ENCODE measurements around the gene UCK2. TPM values are rescaled to one million over a fixed set of nuclear protein-coding genes. Genes with fewer than 3 reads are reported as not detected.

Gene UCK2
- total and polyA plus RNA-seq, 11 donors: 4.5 to 53.7 (median 13.9) TPM

DNA sequence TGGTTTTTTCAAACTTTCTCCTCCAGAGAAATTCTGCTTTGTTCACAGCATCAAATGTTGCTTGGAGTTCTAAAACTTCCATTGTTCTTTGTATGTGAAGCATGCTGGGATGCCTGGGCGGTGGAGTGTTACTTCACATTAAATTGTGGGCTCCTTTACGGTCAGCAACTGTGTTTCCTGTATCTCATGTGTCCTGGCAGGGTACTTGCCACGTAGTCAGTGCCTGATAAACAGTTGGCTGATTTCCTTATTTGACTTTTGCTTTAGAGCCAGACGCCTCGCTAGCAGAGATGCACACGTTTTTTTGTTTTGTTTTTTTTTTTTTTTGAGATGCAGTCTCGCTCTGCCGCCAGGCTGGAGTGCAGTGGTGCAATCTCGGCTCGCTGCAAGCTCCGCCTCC is 96.7 kb downstream of the UCK2 start:
- no peak for ATAC-seq
- intact Hi-C loops (cut with DNase I): loop anchor here in 6 of 10 donors (2.0 to 10.0 kb wide), 8 partner anchors 241 to 1131 kb away; partner anchors contain the start of gene FAM78B (in 1 of the 6)
- 48 to 56% (median 54%) methylated on average over 11 of the region's 11 CpGs for WGBS, 4 donors

DNA sequence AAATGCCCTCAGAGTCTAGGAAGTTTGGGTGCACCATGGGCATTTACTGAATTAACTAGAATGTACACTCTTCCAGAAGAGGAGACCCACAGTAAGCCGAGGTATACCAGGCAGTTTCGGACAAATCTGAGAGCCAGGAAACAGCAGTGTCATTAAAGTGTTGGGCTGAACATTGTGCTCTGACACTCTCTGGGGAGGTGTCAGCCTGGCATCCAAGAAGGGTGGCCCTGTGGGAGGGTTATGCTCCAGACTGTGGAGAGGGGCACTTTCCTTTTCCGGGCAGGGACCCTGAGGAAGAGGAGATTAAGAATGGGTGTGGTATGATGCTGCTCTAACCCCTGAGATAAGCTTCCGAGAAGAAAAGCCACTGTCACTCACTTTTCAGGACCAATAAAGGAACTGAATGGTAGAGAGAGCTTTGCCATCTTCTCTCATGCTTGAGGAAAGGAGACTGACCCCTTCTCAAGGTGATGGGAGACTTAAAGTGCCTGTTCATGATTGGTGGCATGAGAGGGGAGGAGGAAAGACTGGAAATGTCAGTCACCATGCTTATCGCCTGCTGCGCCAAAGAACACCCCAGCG is 98.2 kb downstream of the UCK2 start:
- Histone ChIP-seq H3K4me1 (no peaks in the 10 kb centered on the region), H3K36me3 (no peaks in the 10 kb centered on the region), H3K27ac (no peak overlapping the region), H3K27me3 (peaks cover 0 to 4% (median 0%) of the 10 kb centered on the region in 9 donors), H3K9me3 (no peaks in the 10 kb centered on the region), H3K4me3 (no peak overlapping the region)
- ATAC-seq (no peak), DNase-seq (no peak)
- TF ChIP-seq, protein P1, sequence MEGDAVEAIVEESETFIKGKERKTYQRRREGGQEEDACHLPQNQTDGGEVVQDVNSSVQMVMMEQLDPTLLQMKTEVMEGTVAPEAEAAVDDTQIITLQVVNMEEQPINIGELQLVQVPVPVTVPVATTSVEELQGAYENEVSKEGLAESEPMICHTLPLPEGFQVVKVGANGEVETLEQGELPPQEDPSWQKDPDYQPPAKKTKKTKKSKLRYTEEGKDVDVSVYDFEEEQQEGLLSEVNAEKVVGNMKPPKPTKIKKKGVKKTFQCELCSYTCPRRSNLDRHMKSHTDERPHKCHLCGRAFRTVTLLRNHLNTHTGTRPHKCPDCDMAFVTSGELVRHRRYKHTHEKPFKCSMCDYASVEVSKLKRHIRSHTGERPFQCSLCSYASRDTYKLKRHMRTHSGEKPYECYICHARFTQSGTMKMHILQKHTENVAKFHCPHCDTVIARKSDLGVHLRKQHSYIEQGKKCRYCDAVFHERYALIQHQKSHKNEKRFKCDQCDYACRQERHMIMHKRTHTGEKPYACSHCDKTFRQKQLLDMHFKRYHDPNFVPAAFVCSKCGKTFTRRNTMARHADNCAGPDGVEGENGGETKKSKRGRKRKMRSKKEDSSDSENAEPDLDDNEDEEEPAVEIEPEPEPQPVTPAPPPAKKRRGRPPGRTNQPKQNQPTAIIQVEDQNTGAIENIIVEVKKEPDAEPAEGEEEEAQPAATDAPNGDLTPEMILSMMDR (IDR thresholded peaks at IDR 0.05): no peak
- no peak for TF ChIP-seq POLR2A (IDR thresholded peaks at IDR 0.05)
- intact Hi-C loops (cut with DNase I): loop anchor here in 9 of 10 donors (2.0 to 10.0 kb wide), 12 partner anchors 237 to 1129 kb away; partner anchors contain the start of gene FAM78B (in 4 of the 9)
- 56 to 64% (median 59%) methylated on average over 7 of the region's 7 CpGs for WGBS, 4 donors

More for the DNA sequence above, 96.7 kb downstream of the UCK2 start:
- no peaks in the 10 kb centered on the region for H3K36me3 ChIP-seq
- H3K4me3 ChIP-seq: no peak overlapping the region
- H3K27ac ChIP-seq: no peak overlapping the region
- no peaks in the 10 kb centered on the region for H3K9me3 ChIP-seq
- peaks cover 0 to 4% (median 0%) of the 10 kb centered on the region in 9 donors for H3K27me3 ChIP-seq
- TF ChIP-seq POLR2A (IDR thresholded peaks at IDR 0.05): no peak
- TF ChIP-seq, protein P1 (IDR thresholded peaks at IDR 0.05): no peak
- H3K4me1 ChIP-seq: no peaks in the 10 kb centered on the region
- DNase-seq: no peak

DNA sequence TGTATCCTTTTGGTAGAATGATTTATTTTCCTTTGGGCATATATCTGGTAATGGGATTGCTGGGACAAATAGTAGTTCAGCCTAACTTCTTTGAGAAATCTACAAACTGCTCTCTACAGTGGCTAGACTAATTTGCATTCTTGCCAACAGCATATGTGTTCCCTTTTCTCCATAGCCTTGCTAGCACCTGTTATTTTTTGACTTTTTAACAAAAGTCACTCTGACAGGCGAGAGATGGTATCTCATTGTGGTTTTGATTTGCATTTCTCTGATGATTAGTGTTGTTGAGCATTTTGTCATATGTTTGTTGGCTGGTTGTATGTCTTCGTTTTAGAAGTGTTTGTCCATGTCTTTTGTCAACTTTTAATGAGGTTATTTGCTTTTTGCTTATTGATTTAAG is 99.8 kb downstream of the UCK2 start:
- DNase-seq (no peak), ATAC-seq (no peak)
- intact Hi-C loops (cut with DNase I): loop anchor here in 9 of 10 donors (2.0 to 10.0 kb wide), 10 partner anchors 235 to 1128 kb away; partner anchors contain the start of gene FAM78B (in 4 of the 9)
- Histone ChIP-seq H3K27ac (no peak overlapping the region), H3K4me3 (no peak overlapping the region), H3K27me3 (peaks cover 0 to 4% (median 0%) of the 10 kb centered on the region in 9 donors), H3K9me3 (no peaks in the 10 kb centered on the region), H3K36me3 (no peaks in the 10 kb centered on the region), H3K4me1 (no peaks in the 10 kb centered on the region)
- 40 to 65% (median 51%) methylated on average over 2 of the region's 2 CpGs for WGBS, 4 donors
- TF ChIP-seq, protein P1 (IDR thresholded peaks at IDR 0.05): no peak
- TF ChIP-seq POLR2A (IDR thresholded peaks at IDR 0.05): no peak

DNA sequence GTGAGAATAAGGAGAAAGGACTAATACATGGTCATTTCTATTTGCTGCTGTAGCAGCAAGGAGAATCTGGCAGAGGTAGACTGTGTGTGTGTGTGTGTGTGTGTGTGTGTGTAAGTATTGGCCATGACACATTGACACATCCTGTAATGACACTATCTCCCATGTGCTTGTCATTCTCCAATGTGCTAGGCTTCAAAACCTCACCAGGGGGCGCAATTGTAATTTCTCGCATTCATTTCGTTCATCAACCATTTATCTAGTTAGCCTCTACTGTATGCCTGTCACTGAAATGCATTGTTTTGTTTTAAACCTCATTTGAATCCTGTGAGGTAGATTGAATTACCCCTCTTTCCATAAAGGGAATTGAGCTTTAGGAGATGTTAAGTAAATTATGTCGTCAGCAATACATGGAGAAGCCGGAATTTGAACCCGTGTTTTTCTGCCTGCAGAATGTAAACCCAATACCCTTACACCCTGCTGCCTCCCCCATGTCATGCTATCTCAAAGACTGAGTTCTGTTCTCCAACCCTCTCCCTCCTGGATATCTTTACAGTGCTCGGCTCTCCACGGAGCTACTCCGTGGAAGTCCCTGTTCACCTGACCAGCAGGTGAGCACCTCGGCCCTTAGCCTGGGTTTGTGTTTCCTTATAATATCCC is 100.8 kb downstream of the UCK2 start:
- no peak overlapping the region for H3K27ac ChIP-seq
- no peaks in the 10 kb centered on the region for H3K4me1 ChIP-seq
- intact Hi-C loops (cut with DNase I): loop anchor here (1.0 to 10.0 kb wide), 12 partner anchors 234 to 1127 kb away; partner anchors contain the start of gene FAM78B (in 4 of the 10)
- peak in 1 of 5 donors; percentile 38 for DNase-seq
- H3K4me3 ChIP-seq: no peak overlapping the region
- ATAC-seq: peak in 2 of 4 donors; percentile 11 to 47
- H3K9me3 ChIP-seq: no peaks in the 10 kb centered on the region
- no peaks in the 10 kb centered on the region for H3K36me3 ChIP-seq
- H3K27me3 ChIP-seq: peaks cover 0 to 4% (median 0%) of the 10 kb centered on the region in 9 donors
- 65 to 67% (median 66%) methylated on average over 10 of the region's 10 CpGs for WGBS, 4 donors
- TF ChIP-seq, protein P1 (IDR thresholded peaks at IDR 0.05): peak; percentile 39 to 74 (median 62)
- no peak for TF ChIP-seq POLR2A (IDR thresholded peaks at IDR 0.05)

Data from heart left ventricle (tissue), 16 donors.